Retinal pigment epithelial cell (primary cell): ENCODE results near the gene STAM.
A peak's percentile ranks its signal among the peaks of the same experiment; 100 is the strongest.

Experiments
- DNase-seq: peaks from one replicate; pipeline ENCODE4 v3.0.0-alpha.2; 2010; ENCODE audit warnings: low read depth
- H3K4me3 ChIP-seq: 2 replicates; pipeline ENCODE4 v1.5.1; 2011; ENCODE audit warnings: mild to moderate bottlenecking, low read length, control low read depth, moderate library complexity
- TF ChIP-seq, protein P1 (sequence below): conservative IDR thresholded peaks from 2 replicates; pipeline ENCODE4 v1.5.1; 2011; ENCODE audit warnings: low read depth, low read length, control low read depth, inconsistent platforms

Gene STAM

DNA sequence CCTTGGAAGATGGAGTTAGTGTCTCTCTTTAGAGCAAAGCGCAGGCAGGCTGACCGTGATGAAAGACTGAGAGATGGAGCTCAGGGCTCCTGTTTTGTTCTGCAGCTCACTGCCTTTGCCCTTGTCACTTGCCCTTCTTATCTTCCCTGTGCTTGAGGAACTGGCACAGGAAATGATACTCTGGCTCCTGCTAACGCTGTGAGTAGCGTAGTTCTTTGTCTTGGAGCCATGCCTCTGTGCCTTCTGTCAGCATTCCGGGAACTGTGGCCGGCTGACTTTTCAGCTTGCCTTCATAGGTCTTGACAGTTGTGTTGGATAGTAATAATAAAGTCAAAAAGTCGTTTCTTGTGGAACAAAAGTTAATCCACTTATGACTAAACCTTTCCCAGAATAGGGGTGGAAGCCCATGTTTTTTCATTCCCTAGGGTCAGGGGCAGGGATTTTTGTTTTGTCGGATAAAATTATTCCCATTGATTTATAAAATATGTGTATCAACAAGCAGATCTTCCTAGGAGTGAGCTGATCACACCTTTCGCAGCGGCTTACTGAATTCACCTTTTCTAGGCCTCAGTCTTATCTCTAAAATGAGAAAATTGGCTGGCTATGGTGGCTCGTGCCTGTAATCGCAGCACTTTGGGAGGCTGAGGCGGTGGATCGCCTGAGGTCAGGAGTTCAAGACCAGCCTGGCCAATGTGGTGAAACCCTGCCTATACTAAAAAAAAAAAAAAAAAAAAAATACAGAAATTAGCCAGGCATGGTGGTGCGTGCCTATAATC, 91.4 kb downstream of the STAM start:
- TF ChIP-seq, protein P1, sequence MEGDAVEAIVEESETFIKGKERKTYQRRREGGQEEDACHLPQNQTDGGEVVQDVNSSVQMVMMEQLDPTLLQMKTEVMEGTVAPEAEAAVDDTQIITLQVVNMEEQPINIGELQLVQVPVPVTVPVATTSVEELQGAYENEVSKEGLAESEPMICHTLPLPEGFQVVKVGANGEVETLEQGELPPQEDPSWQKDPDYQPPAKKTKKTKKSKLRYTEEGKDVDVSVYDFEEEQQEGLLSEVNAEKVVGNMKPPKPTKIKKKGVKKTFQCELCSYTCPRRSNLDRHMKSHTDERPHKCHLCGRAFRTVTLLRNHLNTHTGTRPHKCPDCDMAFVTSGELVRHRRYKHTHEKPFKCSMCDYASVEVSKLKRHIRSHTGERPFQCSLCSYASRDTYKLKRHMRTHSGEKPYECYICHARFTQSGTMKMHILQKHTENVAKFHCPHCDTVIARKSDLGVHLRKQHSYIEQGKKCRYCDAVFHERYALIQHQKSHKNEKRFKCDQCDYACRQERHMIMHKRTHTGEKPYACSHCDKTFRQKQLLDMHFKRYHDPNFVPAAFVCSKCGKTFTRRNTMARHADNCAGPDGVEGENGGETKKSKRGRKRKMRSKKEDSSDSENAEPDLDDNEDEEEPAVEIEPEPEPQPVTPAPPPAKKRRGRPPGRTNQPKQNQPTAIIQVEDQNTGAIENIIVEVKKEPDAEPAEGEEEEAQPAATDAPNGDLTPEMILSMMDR, result no peak
- H3K4me3 ChIP-seq, result no peak overlapping the region
- DNase-seq, result no peak

DNA sequence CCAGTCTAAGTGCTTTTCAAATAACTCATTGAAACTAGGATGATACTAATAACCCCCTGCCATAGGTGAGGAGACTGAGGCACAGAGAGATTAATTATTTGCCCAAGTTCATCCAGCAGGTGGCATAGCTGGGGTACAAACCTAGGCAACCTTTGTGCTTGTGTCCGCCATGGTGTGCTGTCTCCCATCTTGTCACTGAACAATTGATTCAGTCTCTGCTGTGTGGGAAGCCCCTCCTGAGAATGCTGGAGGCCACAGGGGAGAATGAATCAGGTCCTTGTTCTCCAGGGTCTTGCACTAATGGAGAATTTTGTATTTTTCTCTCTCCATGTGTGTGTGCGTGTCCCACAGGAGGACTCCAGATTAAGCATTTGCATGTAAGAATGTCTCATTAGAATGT, 92.3 kb downstream of the STAM start:
- no peak for DNase-seq

DNA sequence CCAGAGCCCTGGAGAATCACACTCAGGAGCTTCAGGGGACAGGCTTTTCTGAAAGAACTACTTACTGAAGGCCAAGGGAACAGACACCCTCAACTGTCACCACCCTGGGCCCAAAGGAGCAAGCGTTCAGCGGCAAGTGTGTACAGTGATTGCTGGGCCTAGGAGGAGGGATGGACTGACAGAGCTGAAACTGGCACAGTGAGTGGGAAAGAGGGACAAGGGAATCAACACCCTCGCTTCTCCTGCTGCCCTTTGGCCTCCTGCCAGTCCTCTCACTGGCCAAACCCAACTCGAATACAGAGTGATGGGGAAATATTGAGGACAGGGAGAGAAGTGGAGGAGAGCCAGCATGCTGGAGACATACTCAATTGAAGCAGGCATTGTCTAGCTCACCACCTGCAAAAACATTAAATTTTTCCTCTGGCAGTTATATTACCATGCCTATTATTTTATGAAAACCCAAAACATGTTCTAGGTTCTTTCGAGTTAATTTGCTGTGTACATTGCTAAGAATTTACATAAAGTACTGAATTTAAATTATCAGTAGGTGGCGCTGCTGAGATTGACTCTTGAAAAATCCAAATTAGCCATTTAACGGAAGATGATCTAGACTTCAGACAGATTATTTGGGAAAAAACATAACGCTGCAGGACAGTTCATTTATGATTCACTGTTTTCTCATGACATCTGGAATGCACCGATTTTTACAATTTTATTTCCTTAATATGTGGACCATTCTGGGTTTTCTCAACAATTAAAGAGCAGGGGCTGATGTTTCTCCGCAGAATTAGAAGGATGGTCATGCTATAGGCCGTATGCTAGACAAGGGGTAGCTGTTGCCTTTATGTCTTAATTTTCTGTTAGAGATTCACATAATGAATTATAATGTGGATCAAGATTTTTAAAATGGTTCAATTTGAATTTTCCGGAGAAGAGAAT, 93.3 kb downstream of the STAM start:
- no peak overlapping the region for H3K4me3 ChIP-seq
- no peak for DNase-seq
- TF ChIP-seq, protein P1, result peak; percentile 63

More for the DNA sequence above, 92.3 kb downstream of the STAM start:
- TF ChIP-seq, protein P1, result no peak
- H3K4me3 ChIP-seq, result no peak overlapping the region

DNA sequence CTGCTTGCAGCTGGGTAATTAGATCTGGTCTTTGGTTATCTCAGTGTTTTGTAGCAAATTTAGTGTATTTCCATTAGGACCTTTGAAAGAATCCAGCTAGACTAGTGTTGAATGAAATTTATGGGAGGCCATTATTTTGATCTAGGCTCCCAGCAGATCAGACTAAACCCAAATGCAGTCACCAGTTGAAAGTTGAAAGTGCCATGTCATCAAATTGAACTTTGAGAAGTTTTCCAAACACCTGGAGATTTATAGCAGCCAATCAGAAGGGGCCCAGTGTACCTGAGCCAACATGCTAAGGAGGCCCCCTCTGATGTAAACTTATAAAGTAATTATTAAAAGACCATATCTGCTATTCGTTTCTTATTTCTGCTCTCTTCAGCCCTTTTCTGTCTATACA, 96.7 kb downstream of the STAM start:
- DNase-seq, result no peak
- no peak overlapping the region for H3K4me3 ChIP-seq
- TF ChIP-seq, protein P1, result no peak

DNA sequence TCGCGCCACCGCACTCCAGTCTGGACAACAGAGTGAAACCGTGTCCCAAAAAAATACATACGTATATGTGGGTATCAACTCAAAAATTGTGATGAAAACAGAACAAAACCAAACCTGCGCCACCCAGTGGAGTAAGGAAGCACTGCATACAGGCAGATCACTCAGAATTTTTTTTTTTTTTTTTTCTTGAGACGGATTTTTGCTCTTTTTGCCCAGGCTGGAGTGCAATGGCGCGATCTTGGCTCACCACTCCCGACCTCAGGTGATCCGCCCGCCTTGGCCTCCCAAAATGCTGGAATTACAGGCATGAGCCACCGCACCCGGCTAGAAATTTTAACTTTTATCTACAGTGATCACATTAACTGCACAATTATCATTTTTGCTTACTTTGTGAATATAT, 99.0 kb downstream of the STAM start:
- H3K4me3 ChIP-seq, result no peak overlapping the region
- TF ChIP-seq, protein P1, result peak; percentile 82
- DNase-seq, result no peak

DNA sequence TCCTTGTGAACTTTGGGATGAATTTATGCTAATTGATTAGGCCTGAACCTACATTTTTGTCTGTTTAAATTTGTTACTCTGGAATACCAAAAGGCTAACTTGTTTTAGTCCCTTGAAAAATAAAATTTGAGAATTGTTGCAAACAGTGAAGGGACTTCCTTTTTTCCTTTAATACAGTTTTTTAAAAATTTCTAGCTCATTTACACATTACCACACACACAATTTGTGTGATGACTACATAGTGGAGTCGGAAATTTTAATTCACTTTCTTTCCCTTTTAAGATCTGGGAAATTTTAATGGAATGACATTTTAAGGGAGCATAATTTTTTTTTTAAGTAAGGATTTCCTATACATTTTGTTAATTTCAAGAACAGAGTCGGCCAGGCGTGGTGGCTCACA, 99.5 kb downstream of the STAM start:
- H3K4me3 ChIP-seq, result no peak overlapping the region
- DNase-seq, result no peak
- TF ChIP-seq, protein P1, result no peak
